Fibroblast of lung (primary cell): Measurements from ENCODE around the gene PDZK1IP1. TPM values are rescaled to one million over a fixed set of nuclear protein-coding genes. Genes with fewer than 3 reads are reported as not detected.
"Not testable (repeated sequence)": the region's sequence is repeated elsewhere in the genome, so short reads cannot be mapped to it uniquely, and the experiment has no call there.

Experiments
- DNase-seq, 2 donors: peaks; one replicate each; pipeline versions ENCODE4 v3.0.0 to v3.0.0-alpha.2; 2010; ENCODE audit warnings: low read depth in 2 of 2
- H2AFZ ChIP-seq: 2 replicates; pipeline ENCODE4 v1.5.1; 2012; ENCODE audit warnings: low read length, control low read depth, inconsistent platforms
- H3K27ac ChIP-seq: 2 replicates; pipeline ENCODE4 v1.5.1; 2011; ENCODE audit warnings: low read length, control low read depth; ENCODE audit not compliant: insufficient read depth
- H3K27me3 ChIP-seq: 2 replicates; pipeline ENCODE4 v1.5.1; 2011; ENCODE audit warnings: mild to moderate bottlenecking, low read length; ENCODE audit not compliant: control insufficient read depth, insufficient read depth
- H3K36me3 ChIP-seq: 2 replicates; pipeline ENCODE4 v1.5.1; 2011; ENCODE audit warnings: low read length; ENCODE audit not compliant: control insufficient read depth, insufficient read depth
- H3K4me1 ChIP-seq: 2 replicates; pipeline ENCODE4 v1.5.1; 2011; ENCODE audit warnings: low read length; ENCODE audit not compliant: control insufficient read depth, insufficient read depth; ENCODE audit errors: extremely low read depth
- H3K4me2 ChIP-seq: 2 replicates; pipeline ENCODE4 v1.5.1; 2011; ENCODE audit warnings: low read length, control low read depth; ENCODE audit not compliant: insufficient read depth; ENCODE audit errors: extremely low read depth
- H3K4me3 ChIP-seq, 4 experiments: fragments of 200-600 bp in 1 of 4; sonication (generic) in 1 of 4; replicated peaks in 1 of 4; 2 replicates each; pipeline ENCODE4 v1.5.1; 2011 to 2016; ENCODE audit warnings: low read length in 4 of 4, low read depth in 3 of 4, mild to moderate bottlenecking in 3 of 4, control low read depth in 2 of 4, inconsistent platforms in 1 of 4, mixed read lengths in 1 of 4; ENCODE audit not compliant: insufficient read depth in 1 of 4; ENCODE audit errors: control extremely low read depth in 1 of 4
- H3K79me2 ChIP-seq: 2 replicates; pipeline ENCODE4 v1.5.1; 2012; ENCODE audit warnings: mild to moderate bottlenecking, low read length, inconsistent platforms; ENCODE audit not compliant: control insufficient read depth, insufficient read depth
- H3K9ac ChIP-seq: 2 replicates; pipeline ENCODE4 v1.5.1; 2011; ENCODE audit warnings: mild to moderate bottlenecking, low read length, control low read depth; ENCODE audit not compliant: insufficient read depth
- H3K9me3 ChIP-seq: 2 replicates; pipeline ENCODE4 v1.5.1; 2012; ENCODE audit warnings: low read depth, low read length; ENCODE audit not compliant: control insufficient read depth, insufficient read depth
- H4K20me1 ChIP-seq: 2 replicates; pipeline ENCODE4 v1.5.1; 2011; ENCODE audit warnings: low read length; ENCODE audit not compliant: control insufficient read depth, insufficient read depth; ENCODE audit errors: extremely low read depth
- CTCF ChIP-seq, 2 donors: IDR thresholded peaks in 1 of 2; conservative IDR thresholded peaks in 1 of 2; 1 replicate in 1 of 2; 2 replicates in 1 of 2; pipeline ENCODE4 v1.5.1; 2011 to 2012; ENCODE audit warnings: low read length in 2 of 2, control low read depth in 1 of 2, inconsistent platforms in 1 of 2, low read depth in 1 of 2, mild to moderate bottlenecking in 1 of 2
- EZH2 ChIP-seq: IDR thresholded peaks from 2 replicates; pipeline ENCODE4 v1.5.1; 2012; ENCODE audit warnings: low read length, control low read depth, mild to moderate bottlenecking; ENCODE audit errors: missing control alignments
- polyA plus RNA-seq, 2 donors: library from polyadenylated mRNA; depleted of rRNA in 1 of 2; stranded (reverse) in 1 of 2; unstranded in 1 of 2; fragments of >200 nt; gene quantifications; 2 replicates each; pipeline ENCODE4 v1.2.1, GENCODE V29; 2011 to 2012; ENCODE audit warnings: missing spikeins in 1 of 2
- total RNA-seq: library from RNA; depleted of rRNA; stranded (reverse); fragments of >200 nt; gene quantifications from 2 replicates; pipeline ENCODE4 v1.2.1, GENCODE V29; 2014

The PDZK1IP1 gene
- total and polyA plus RNA-seq, 2 donors (not counting 1 experiment from before 2014, with no cell fraction given): not detected

DNA sequence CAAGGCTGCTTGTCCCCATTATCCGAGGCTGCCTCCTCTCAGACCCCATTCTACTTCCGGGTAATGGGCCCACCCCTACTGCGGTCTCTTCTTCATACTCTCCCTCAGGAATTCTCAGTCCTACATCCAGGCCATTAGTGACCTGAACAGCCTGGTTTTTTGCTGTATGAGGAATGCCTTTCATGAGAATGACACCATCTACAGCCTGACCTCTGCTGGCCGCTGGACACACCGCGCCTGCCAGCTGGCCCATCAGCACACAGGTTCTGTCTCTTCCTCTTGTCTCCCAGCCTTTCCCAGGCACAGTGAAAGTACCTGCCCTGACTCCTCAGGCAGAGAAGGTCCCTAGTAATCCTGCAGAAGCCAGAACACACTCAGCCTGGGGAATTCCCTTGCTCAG, 46.2 kb downstream of the PDZK1IP1 start:
- H3K4me3 ChIP-seq, H3K27me3 ChIP-seq, H3K9me3 ChIP-seq, H3K4me1 ChIP-seq, H3K27ac ChIP-seq, H2AFZ ChIP-seq, DNase-seq, H4K20me1 ChIP-seq, H3K36me3 ChIP-seq, H3K79me2 ChIP-seq, H3K4me2 ChIP-seq, H3K9ac ChIP-seq: not testable (repeated sequence)

- not testable (repeated sequence) for DNase-seq, H2AFZ ChIP-seq, H3K4me3 ChIP-seq, H3K9me3 ChIP-seq, H3K27me3 ChIP-seq, H3K36me3 ChIP-seq, H3K9ac ChIP-seq, H3K4me1 ChIP-seq, H4K20me1 ChIP-seq, H3K27ac ChIP-seq, H3K4me2 ChIP-seq, H3K79me2 ChIP-seq
Observed at GRCh38 chr1:47140358-47140757, 49.5 kb downstream of the PDZK1IP1 start.

- H2AFZ ChIP-seq: no peak overlapping the region
- TF ChIP-seq EZH2 (no peak), CTCF (conservative IDR thresholded peaks at IDR 0.05 in 1 of 2, IDR thresholded peaks at IDR 0.05 in 1 of 2; ENCODE audit: low read depth in 1 of 2, low read length in 2 of 2) (no peak)
- no peaks in the 10 kb centered on the region for H3K9me3 ChIP-seq
- no peaks in the 10 kb centered on the region for H3K4me1 ChIP-seq
- no peaks in the 10 kb centered on the region for H3K27me3 ChIP-seq
- no peaks in the 10 kb centered on the region for H3K79me2 ChIP-seq
- H3K36me3 ChIP-seq: no peaks in the 10 kb centered on the region
- H3K27ac ChIP-seq: no peak overlapping the region
- no peak overlapping the region for H3K4me2 ChIP-seq
- DNase-seq: no peak
- no peaks in the 10 kb centered on the region for H4K20me1 ChIP-seq
- no peak overlapping the region for H3K4me3 ChIP-seq
- no peak overlapping the region for H3K9ac ChIP-seq
Observed at GRCh38 chr1:47137925-47138615, 51.8 kb downstream of the PDZK1IP1 start.

GRCh38 chr1:47137198-47137597, 52.6 kb downstream of the PDZK1IP1 start, which contains the start of gene CYP4A22:
Gene CYP4A22 (plus strand): TSS chr1:47137441. CDS start chr1:47137486, 45 bp downstream.
- Histone ChIP-seq H3K27ac (no peak within 1 kb of the TSS), H3K36me3 (no peaks in the 10 kb centered on the region), H3K4me3 (no peak within 1 kb of the TSS), H3K4me1 (no peaks in the 10 kb centered on the region), H3K4me2 (no peak within 1 kb of the TSS), H2AFZ (no peak within 1 kb of the TSS), H4K20me1 (no peaks in the 10 kb centered on the region), H3K9me3 (no peaks in the 10 kb centered on the region), H3K27me3 (no peaks in the 10 kb centered on the region), H3K9ac (no peak within 1 kb of the TSS), H3K79me2 (no peaks in the 10 kb centered on the region)
- no peak for TF ChIP-seq CTCF (conservative IDR thresholded peaks at IDR 0.05 in 1 of 2, IDR thresholded peaks at IDR 0.05 in 1 of 2; ENCODE audit: low read depth in 1 of 2, low read length in 2 of 2)
- no peak for TF ChIP-seq EZH2
- no peak for DNase-seq
